ENCODE measurements around the gene SLC51A. TPM values are rescaled to one million over a fixed set of nuclear protein-coding genes. Genes with fewer than 3 reads are reported as not detected.

Gene SLC51A
- total RNA-seq, 1 donor from 2014 or later, result not detected

GRCh38 chr3:196175116-196175625, 41.2 kb upstream of the SLC51A start:
- H3K27ac ChIP-seq, result no peak overlapping the region
- H3K4me1 ChIP-seq, result no peaks in the 10 kb centered on the region
- no peaks in the 10 kb centered on the region for H3K36me3 ChIP-seq
- no peak for DNase-seq (ENCODE audit: low spot score in 2 of 2)
- no peak overlapping the region for H3K4me3 ChIP-seq
- TF ChIP-seq CTCF (IDR thresholded peaks at IDR 0.05), result no peak
- H3K27me3 ChIP-seq, result no peaks in the 10 kb centered on the region
- H3K9me3 ChIP-seq, result no peaks in the 10 kb centered on the region
- intact Hi-C loops (cut with DNase I), result no loop called here

DNA sequence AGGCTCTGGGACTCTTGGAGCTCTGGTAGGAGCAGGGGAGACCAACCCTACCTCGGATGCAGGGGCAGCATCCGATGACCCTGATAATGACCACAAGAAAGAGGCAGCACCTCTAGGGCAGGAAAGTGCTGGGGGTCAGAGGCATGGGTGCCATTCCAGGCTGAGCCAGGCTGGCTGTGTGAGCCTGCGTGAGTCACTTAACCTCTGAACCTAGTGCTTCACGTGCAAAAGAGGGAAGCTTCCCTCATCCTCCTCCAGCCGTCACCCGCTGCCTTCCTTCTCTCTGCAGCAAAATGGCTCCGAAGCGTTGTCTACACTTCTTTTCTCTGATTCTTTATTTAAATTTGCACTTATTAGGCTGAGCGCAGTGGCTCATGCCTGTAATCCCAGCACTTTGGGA, 40.6 kb upstream of the SLC51A start:
- TF ChIP-seq CTCF (IDR thresholded peaks at IDR 0.05), result no peak
- no peak overlapping the region for H3K4me3 ChIP-seq
- H3K9me3 ChIP-seq, result no peaks in the 10 kb centered on the region
- H3K36me3 ChIP-seq, result no peaks in the 10 kb centered on the region
- DNase-seq (ENCODE audit: low spot score in 2 of 2), result no peak
- intact Hi-C loops (cut with DNase I), result no loop called here
- no peak overlapping the region for H3K27ac ChIP-seq
- no peaks in the 10 kb centered on the region for H3K4me1 ChIP-seq
- H3K27me3 ChIP-seq, result no peaks in the 10 kb centered on the region

DNA sequence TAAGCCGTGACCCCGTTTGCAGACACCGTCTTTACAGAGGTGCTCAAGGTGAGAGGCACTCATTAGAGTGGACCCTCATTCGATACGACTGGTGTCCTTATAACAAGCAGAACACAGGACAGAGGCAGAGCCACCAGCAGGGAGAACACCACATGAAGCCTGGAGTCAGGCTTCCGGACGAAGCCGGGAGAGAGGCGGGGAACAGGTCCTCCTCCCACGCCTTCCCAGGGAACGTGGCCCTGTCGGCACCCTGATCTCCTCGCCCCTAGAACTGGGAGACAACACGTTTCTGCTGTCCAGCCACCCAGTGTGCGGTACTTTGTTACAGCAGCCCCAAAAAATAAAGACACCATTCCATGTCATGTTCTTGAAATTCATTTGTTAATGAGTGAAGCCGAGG, 38.8 kb upstream of the SLC51A start:
- intact Hi-C loops (cut with DNase I), result no loop called here
- Histone ChIP-seq H3K4me1 (no peaks in the 10 kb centered on the region), H3K9me3 (no peaks in the 10 kb centered on the region), H3K36me3 (no peaks in the 10 kb centered on the region), H3K27me3 (no peaks in the 10 kb centered on the region), H3K4me3 (no peak overlapping the region), H3K27ac (no peak overlapping the region)
- no peak for TF ChIP-seq CTCF (IDR thresholded peaks at IDR 0.05)
- DNase-seq (ENCODE audit: low spot score in 2 of 2), result no peak

- no peak for DNase-seq (ENCODE audit: low spot score in 2 of 2)
- Histone ChIP-seq H3K4me3 (no peak overlapping the region), H3K9me3 (no peaks in the 10 kb centered on the region), H3K4me1 (no peaks in the 10 kb centered on the region), H3K27ac (no peak overlapping the region), H3K27me3 (no peaks in the 10 kb centered on the region), H3K36me3 (no peaks in the 10 kb centered on the region)
- intact Hi-C loops (cut with DNase I), result no loop called here
- no peak for TF ChIP-seq CTCF (IDR thresholded peaks at IDR 0.05)
Measured at GRCh38 chr3:196177967-196178366, 38.4 kb upstream of the SLC51A start.

- H3K27me3 ChIP-seq, result no peaks in the 10 kb centered on the region
- no peak for DNase-seq (ENCODE audit: low spot score in 2 of 2)
- no peaks in the 10 kb centered on the region for H3K4me1 ChIP-seq
- no peaks in the 10 kb centered on the region for H3K36me3 ChIP-seq
- intact Hi-C loops (cut with DNase I), result no loop called here
- H3K27ac ChIP-seq, result no peak overlapping the region
- no peaks in the 10 kb centered on the region for H3K9me3 ChIP-seq
- TF ChIP-seq CTCF (IDR thresholded peaks at IDR 0.05), result no peak
- H3K4me3 ChIP-seq, result no peak overlapping the region
Measured at GRCh38 chr3:196178993-196179379, 37.3 kb upstream of the SLC51A start.

Data from ascending aorta (tissue), 2 donors.